IMR-90 (cell line): Measurements from ENCODE around the gene ENPP7.

Experiments
- BHLHE40 ChIP-seq: fragments of 150-350 bp; IDR thresholded peaks from 2 replicates; pipeline ENCODE4 v1.6.1; 2016; ENCODE audit warnings: mild to moderate bottlenecking, low read depth, low read length
- CEBPB ChIP-seq: IDR thresholded peaks from 2 replicates; pipeline ENCODE4 v1.6.1; 2012; ENCODE audit warnings: low read depth, low read length, improper control_type of control experiment
- FOS ChIP-seq: fragments of 150-350 bp; IDR thresholded peaks from 2 replicates; pipeline ENCODE4 v1.6.1; 2016; ENCODE audit warnings: low read depth, low read length
- MAZ ChIP-seq: IDR thresholded peaks from 2 replicates; pipeline ENCODE4 v1.6.1; 2012; ENCODE audit warnings: low read depth, mild to moderate bottlenecking, low read length, improper control_type of control experiment, moderate library complexity, borderline replicate concordance
- MXI1 ChIP-seq: IDR thresholded peaks from 2 replicates; pipeline ENCODE4 v1.6.1; 2012; ENCODE audit warnings: low read depth, mild to moderate bottlenecking, low read length, moderate library complexity, borderline replicate concordance
- POLR2A ChIP-seq: IDR thresholded peaks from 2 replicates; pipeline ENCODE4 v1.6.1; 2012; ENCODE audit warnings: mild to moderate bottlenecking, low read depth, low read length
- RAD21 ChIP-seq: IDR thresholded peaks from 2 replicates; pipeline ENCODE4 v1.6.1; 2012; ENCODE audit warnings: low read length, improper control_type of control experiment
- RCOR1 ChIP-seq: IDR thresholded peaks from 2 replicates; pipeline ENCODE4 v1.6.1; 2012; ENCODE audit warnings: mild to moderate bottlenecking, low read length, improper control_type of control experiment; ENCODE audit not compliant: insufficient replicate concordance
- RFX5 ChIP-seq: IDR thresholded peaks from 2 replicates; pipeline ENCODE4 v1.8.0; 2012; ENCODE audit warnings: low read depth, mild to moderate bottlenecking, low read length, moderate library complexity
- TF ChIP-seq, protein P1 (sequence below): conservative IDR thresholded peaks from 2 replicates; pipeline ENCODE4 v1.5.1; 2012; ENCODE audit warnings: mild to moderate bottlenecking, low read depth, low read length, improper control_type of control experiment
- TF ChIP-seq, protein P2 (sequence below): fragments of 150-350 bp; IDR thresholded peaks from 2 replicates; pipeline ENCODE4 v1.6.1; 2017; ENCODE audit warnings: mild to moderate bottlenecking, antibody characterized with exemption, low read length, low read depth
- TF ChIP-seq, protein P3 (sequence below): fragments of 150-350 bp; IDR thresholded peaks from 2 replicates; pipeline ENCODE4 v1.6.1; 2016; ENCODE audit warnings: low read depth, mild to moderate bottlenecking, low read length, moderate library complexity, borderline replicate concordance

DNA sequence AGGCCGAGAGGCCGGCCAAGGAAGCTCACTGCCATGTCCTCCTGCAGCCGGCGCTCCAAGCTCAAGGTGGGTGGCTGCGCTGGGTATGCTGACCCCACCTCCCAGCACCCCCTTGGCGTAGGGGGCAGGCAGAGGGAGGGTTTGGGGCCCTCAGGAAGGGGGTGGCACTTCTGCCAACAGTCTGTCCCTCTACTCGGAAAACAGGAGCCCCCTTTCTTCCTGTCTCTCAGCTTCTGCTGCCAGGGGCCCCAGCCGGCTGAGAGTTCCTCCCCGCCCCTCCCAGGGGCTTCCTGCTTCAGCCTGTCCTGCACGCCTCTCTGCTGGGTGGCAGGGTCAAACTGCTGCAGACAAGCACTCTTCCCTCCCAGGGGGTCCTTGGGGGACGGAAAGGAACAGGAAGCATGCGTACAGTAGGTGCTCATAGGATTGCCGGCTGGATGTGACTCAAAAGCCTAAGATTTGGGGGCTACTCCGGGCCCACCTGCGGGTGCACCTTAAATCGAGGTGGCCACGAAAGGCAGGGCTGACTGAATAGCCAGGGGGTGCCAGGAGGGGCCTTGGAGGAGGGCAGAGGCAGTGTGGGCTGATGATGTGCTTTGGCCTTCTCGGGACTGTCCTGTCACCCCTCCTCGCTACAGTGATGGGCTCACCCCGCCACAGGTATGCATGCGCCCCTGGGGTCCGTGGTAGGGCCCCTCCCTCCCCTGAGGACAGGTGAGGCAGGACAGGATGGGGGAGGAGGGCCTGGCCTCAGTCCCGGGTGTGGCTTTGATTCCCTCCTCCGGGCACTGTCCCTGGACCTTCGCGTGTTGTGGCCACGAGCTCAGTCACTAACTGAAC lies 51.2 kb downstream of the ENPP7 start:
- TF ChIP-seq, protein P1, sequence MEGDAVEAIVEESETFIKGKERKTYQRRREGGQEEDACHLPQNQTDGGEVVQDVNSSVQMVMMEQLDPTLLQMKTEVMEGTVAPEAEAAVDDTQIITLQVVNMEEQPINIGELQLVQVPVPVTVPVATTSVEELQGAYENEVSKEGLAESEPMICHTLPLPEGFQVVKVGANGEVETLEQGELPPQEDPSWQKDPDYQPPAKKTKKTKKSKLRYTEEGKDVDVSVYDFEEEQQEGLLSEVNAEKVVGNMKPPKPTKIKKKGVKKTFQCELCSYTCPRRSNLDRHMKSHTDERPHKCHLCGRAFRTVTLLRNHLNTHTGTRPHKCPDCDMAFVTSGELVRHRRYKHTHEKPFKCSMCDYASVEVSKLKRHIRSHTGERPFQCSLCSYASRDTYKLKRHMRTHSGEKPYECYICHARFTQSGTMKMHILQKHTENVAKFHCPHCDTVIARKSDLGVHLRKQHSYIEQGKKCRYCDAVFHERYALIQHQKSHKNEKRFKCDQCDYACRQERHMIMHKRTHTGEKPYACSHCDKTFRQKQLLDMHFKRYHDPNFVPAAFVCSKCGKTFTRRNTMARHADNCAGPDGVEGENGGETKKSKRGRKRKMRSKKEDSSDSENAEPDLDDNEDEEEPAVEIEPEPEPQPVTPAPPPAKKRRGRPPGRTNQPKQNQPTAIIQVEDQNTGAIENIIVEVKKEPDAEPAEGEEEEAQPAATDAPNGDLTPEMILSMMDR = no peak
- TF ChIP-seq RCOR1 = no peak
- TF ChIP-seq RAD21 = no peak
- no peak for TF ChIP-seq POLR2A
- no peak for TF ChIP-seq CEBPB
- no peak for TF ChIP-seq FOS
- no peak for TF ChIP-seq MAZ
- TF ChIP-seq, protein P2, sequence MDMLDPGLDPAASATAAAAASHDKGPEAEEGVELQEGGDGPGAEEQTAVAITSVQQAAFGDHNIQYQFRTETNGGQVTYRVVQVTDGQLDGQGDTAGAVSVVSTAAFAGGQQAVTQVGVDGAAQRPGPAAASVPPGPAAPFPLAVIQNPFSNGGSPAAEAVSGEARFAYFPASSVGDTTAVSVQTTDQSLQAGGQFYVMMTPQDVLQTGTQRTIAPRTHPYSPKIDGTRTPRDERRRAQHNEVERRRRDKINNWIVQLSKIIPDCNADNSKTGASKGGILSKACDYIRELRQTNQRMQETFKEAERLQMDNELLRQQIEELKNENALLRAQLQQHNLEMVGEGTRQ = no peak
- TF ChIP-seq MXI1 = no peak
- TF ChIP-seq, protein P3, sequence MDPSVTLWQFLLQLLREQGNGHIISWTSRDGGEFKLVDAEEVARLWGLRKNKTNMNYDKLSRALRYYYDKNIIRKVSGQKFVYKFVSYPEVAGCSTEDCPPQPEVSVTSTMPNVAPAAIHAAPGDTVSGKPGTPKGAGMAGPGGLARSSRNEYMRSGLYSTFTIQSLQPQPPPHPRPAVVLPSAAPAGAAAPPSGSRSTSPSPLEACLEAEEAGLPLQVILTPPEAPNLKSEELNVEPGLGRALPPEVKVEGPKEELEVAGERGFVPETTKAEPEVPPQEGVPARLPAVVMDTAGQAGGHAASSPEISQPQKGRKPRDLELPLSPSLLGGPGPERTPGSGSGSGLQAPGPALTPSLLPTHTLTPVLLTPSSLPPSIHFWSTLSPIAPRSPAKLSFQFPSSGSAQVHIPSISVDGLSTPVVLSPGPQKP = no peak
- TF ChIP-seq RFX5 = no peak
- TF ChIP-seq BHLHE40 = no peak
